HepG2 (cell line): ENCODE results near the gene RGR. TPM values are rescaled to one million over a fixed set of nuclear protein-coding genes. Genes with fewer than 3 reads are reported as not detected.
A peak's percentile ranks its signal among the peaks of the same experiment; 100 is the strongest.

Source experiments
- ELK4 ChIP-seq: sonication (generic); formaldehyde crosslinking; IDR thresholded peaks from 2 replicates; pipeline ENCODE4 v1.9.0; 2021; ENCODE audit warnings: missing genetic modification reagents, borderline replicate concordance
- FOSL2 ChIP-seq: sonication (generic); formaldehyde crosslinking; IDR thresholded peaks from 2 replicates; pipeline ENCODE4 v1.4.0; 2020; ENCODE audit warnings: missing genetic modification reagents
- ISX ChIP-seq: sonication (generic); formaldehyde crosslinking; conservative IDR thresholded peaks from 2 replicates; pipeline ENCODE4 v1.5.0; 2020; ENCODE audit warnings: missing genetic modification reagents
- MLXIP ChIP-seq: sonication (generic); formaldehyde crosslinking; IDR thresholded peaks from 2 replicates; pipeline ENCODE4 v1.9.0; 2021; ENCODE audit warnings: missing genetic modification reagents, borderline replicate concordance
- NR2F6 ChIP-seq, 2 experiments: IDR thresholded peaks; 2 replicates each; pipeline ENCODE4 v1.6.1; 2016; ENCODE audit warnings: antibody characterized with exemption in 1 of 2, mild to moderate bottlenecking in 1 of 2
- RAD21 ChIP-seq: fragments of 450-650 bp; formaldehyde crosslinking; IDR thresholded peaks from 2 replicates; pipeline ENCODE4 v1.5.0; 2020; ENCODE audit warnings: mild to moderate bottlenecking
- XRCC5 ChIP-seq: fragments of 200-400 bp; formaldehyde crosslinking; optimal IDR thresholded peaks from 2 replicates; pipeline ENCODE3; 2017; ENCODE audit warnings: mild to moderate bottlenecking, low read length
- YEATS4 ChIP-seq: sonication (generic); formaldehyde crosslinking; IDR thresholded peaks from 2 replicates; pipeline ENCODE4 v1.4.0; 2020; ENCODE audit warnings: missing genetic modification reagents, borderline replicate concordance
- ZBTB7A ChIP-seq: sonication (generic); formaldehyde crosslinking; IDR thresholded peaks from 2 replicates; pipeline ENCODE4 v1.8.0; 2022; ENCODE audit warnings: mild to moderate bottlenecking, missing genetic modification reagents
- ZMYM4 ChIP-seq: sonication (generic); formaldehyde crosslinking; IDR thresholded peaks from 2 replicates; pipeline ENCODE4 v1.8.1; 2023; ENCODE audit warnings: mild to moderate bottlenecking, missing genetic modification reagents
- ZNF24 ChIP-seq: fragments of 450-650 bp; IDR thresholded peaks from 2 replicates; pipeline ENCODE4 v1.6.1; 2017; ENCODE audit warnings: antibody characterized with exemption, mild to moderate bottlenecking
- ZNF337 ChIP-seq: sonication (generic); formaldehyde crosslinking; IDR thresholded peaks from 2 replicates; pipeline ENCODE4 v1.5.1; 2020; ENCODE audit warnings: missing genetic modification reagents, low read depth, mild to moderate bottlenecking, borderline replicate concordance
- ZNF362 ChIP-seq: sonication (generic); formaldehyde crosslinking; IDR thresholded peaks from 2 replicates; pipeline ENCODE4 v1.4.0; 2020; ENCODE audit warnings: missing genetic modification reagents, mild to moderate bottlenecking, borderline replicate concordance
- ZNF501 ChIP-seq: sonication (generic); formaldehyde crosslinking; IDR thresholded peaks from 2 replicates; pipeline ENCODE4 v1.5.1; 2020; ENCODE audit warnings: mild to moderate bottlenecking, moderate library complexity, missing genetic modification reagents
- ZNF589 ChIP-seq: sonication (generic); formaldehyde crosslinking; conservative IDR thresholded peaks from 2 replicates; pipeline ENCODE4 v1.8.0; 2022; ENCODE audit warnings: mild to moderate bottlenecking, moderate library complexity, missing genetic modification reagents
- ZNF660 ChIP-seq: sonication (generic); formaldehyde crosslinking; IDR thresholded peaks from 2 replicates; pipeline ENCODE4 v1.5.1; 2020; ENCODE audit warnings: mild to moderate bottlenecking, low read depth, missing genetic modification reagents, borderline replicate concordance
- ZNF687 ChIP-seq: sonication (generic); formaldehyde crosslinking; IDR thresholded peaks from 2 replicates; pipeline ENCODE4 v1.5.1; 2020; ENCODE audit warnings: mild to moderate bottlenecking, missing genetic modification reagents, moderate library complexity
- ZNF768 ChIP-seq: sonication (generic); formaldehyde crosslinking; IDR thresholded peaks from 2 replicates; pipeline ENCODE4 v1.4.0; 2020; ENCODE audit warnings: missing genetic modification reagents
- ZNF891 ChIP-seq: sonication (generic); formaldehyde crosslinking; IDR thresholded peaks from 2 replicates; pipeline ENCODE4 v1.5.0; 2020; ENCODE audit warnings: mild to moderate bottlenecking, missing genetic modification reagents
- ZZZ3 ChIP-seq: sonication (generic); formaldehyde crosslinking; IDR thresholded peaks from 2 replicates; pipeline ENCODE4 v1.4.0; 2020; ENCODE audit warnings: missing genetic modification reagents, mild to moderate bottlenecking, borderline replicate concordance
- polyA plus RNA-seq, 8 experiments: library from polyadenylated mRNA; depleted of rRNA in 3 of 8; stranded (reverse) in 7 of 8; unstranded in 1 of 8; fragments of >200 nt; fragmentation: Illumina TruSeq in 4 of 8; extraction: Trizol in 4 of 8; gene quantifications; 2 replicates each; pipeline versions ENCODE4 v1.2.1 to v1.2.3, GENCODE V29; 2011 to 2016; ENCODE audit warnings: low read depth in 4 of 8, missing spikeins in 1 of 8, mixed read lengths in 1 of 8; ENCODE audit not compliant: insufficient read depth in 1 of 8
- total RNA-seq, 5 experiments: library from RNA; depleted of rRNA; stranded (reverse); fragments of >200 nt; fragmentation: Illumina TruSeq; extraction: Trizol; gene quantifications; 2 replicates each; pipeline ENCODE4 v1.2.3, GENCODE V29; 2016; ENCODE audit warnings: low read depth in 1 of 5

The RGR gene
- total and polyA plus RNA-seq, 2 of the 13 experiments (the other 11 are each of a cell fraction or from before 2014, with no cell fraction given), result 0.69 to 0.71 TPM

GRCh38 chr10:84256510-84257342, 11.9 kb downstream of the RGR start (continued):
- TF ChIP-seq FOSL2 (CRISPR knock-in tag) (no peak), YEATS4 (CRISPR knock-in tag) (0 out of 2 replicates have a peak, but pooled peaks have one; percentile 29), XRCC5 (peak; percentile 27), ZNF501 (no peak; the same call in 1 of the 2 replicates), ZMYM4 (CRISPR knock-in tag) (0 out of 2 replicates have a peak, but pooled peaks have one; percentile 19), ZNF337 (no peak), NR2F6 (IDR thresholded peaks at IDR 0.05) (no peak), NR2F6 (CRISPR knock-in tag; IDR thresholded peaks at IDR 0.05) (no peak), ZNF891 (CRISPR knock-in tag) (no peak), ISX (CRISPR knock-in tag) (no peak), ELK4 (CRISPR knock-in tag) (no peak), ZNF687 (CRISPR knock-in tag) (peak; percentile 64), ZNF660 (CRISPR knock-in tag) (no peak), RAD21 (CRISPR knock-in tag) (no peak), ZNF589 (no peak), MLXIP (no peak), ZNF24 (no peak), ZZZ3 (CRISPR knock-in tag) (no peak), ZNF362 (CRISPR knock-in tag) (no peak), ZNF768 (no peak), ZBTB7A (CRISPR knock-in tag) (no peak)
